Endothelial cell (in vitro differentiated cells): ENCODE results near the gene FBXW11. TPM values are rescaled to one million over a fixed set of nuclear protein-coding genes. Genes with fewer than 3 reads are reported as not detected.

ENCODE experiments used
- DNase-seq: peaks from one replicate; pipeline ENCODE4 v3.0.0; 2021; ENCODE audit warnings: low spot score
- H3K27ac Mint-ChIP-seq: one replicate; pipeline ENCODE4 v1.8.0; 2021; ENCODE audit warnings: mixed read lengths, inconsistent platforms; ENCODE audit not compliant: unreplicated experiment
- H3K27me3 Mint-ChIP-seq: one replicate; pipeline ENCODE4 v1.8.0; 2021; ENCODE audit warnings: mild to moderate bottlenecking, moderate library complexity, mixed read lengths, inconsistent platforms; ENCODE audit not compliant: unreplicated experiment
- H3K36me3 Mint-ChIP-seq: one replicate; pipeline ENCODE4 v1.8.0; 2021; ENCODE audit warnings: mild to moderate bottlenecking, low read depth, mixed read lengths, inconsistent platforms; ENCODE audit not compliant: unreplicated experiment
- H3K4me1 Mint-ChIP-seq: one replicate; pipeline ENCODE4 v1.8.0; 2021; ENCODE audit warnings: mild to moderate bottlenecking, mixed read lengths, inconsistent platforms; ENCODE audit not compliant: unreplicated experiment
- H3K4me3 Mint-ChIP-seq: one replicate; pipeline ENCODE4 v1.8.0; 2021; ENCODE audit warnings: mild to moderate bottlenecking, mixed read lengths, inconsistent platforms; ENCODE audit not compliant: unreplicated experiment
- H3K9me3 Mint-ChIP-seq: one replicate; pipeline ENCODE4 v1.8.0; 2021; ENCODE audit warnings: mixed read lengths, inconsistent platforms; ENCODE audit not compliant: unreplicated experiment
- CTCF ChIP-seq: fragments of 200-600 bp; sonication (generic); IDR thresholded peaks from one replicate; pipeline ENCODE4 v1.5.0; 2021; ENCODE audit warnings: antibody characterized with exemption; ENCODE audit not compliant: unreplicated experiment
- total RNA-seq: library from RNA; stranded (reverse); fragmentation: NEBNext Ultra II Directional; extraction: Animal tissue kit (Norgen Biotek cat#: 25700); gene quantifications from one replicate; pipeline ENCODE4 v1.2.1, GENCODE V29; 2021; ENCODE audit not compliant: unreplicated experiment

Gene FBXW11
- total RNA-seq, 1 donor from 2014 or later = 62.0 TPM

- no peak for DNase-seq
- no peak overlapping the region for H3K27ac Mint-ChIP-seq
- H3K27me3 Mint-ChIP-seq = no peaks in the 10 kb centered on the region
- no peaks in the 10 kb centered on the region for H3K36me3 Mint-ChIP-seq
- TF ChIP-seq CTCF = no peak
- peaks cover 29% of the 10 kb centered on the region for H3K4me1 Mint-ChIP-seq
- H3K9me3 Mint-ChIP-seq = no peaks in the 10 kb centered on the region
- no peak overlapping the region for H3K4me3 Mint-ChIP-seq
Observed at GRCh38 chr5:171953860-171954701, 52.4 kb downstream of the FBXW11 start.

DNA sequence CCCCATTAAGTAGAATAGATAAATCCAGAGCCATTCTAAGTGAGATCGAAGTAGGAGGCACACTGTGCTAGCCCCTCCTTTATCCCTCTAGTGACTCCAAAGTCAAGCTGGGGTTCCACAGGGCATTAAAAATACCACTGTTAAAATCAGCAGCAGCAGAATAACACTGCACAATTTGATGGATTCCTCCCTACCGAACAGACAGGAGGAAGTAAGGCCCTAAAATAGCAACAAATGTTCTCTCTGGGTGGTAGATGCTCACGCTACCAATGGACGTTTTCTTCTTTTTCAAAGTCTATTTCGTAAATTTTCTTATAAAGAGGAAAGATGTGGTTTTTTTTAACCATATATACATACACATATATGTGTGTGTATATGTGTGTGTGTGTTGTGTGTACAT, 54.4 kb downstream of the FBXW11 start:
- peaks cover 13% of the 10 kb centered on the region for H3K4me1 Mint-ChIP-seq
- no peaks in the 10 kb centered on the region for H3K9me3 Mint-ChIP-seq
- TF ChIP-seq CTCF = no peak
- H3K27me3 Mint-ChIP-seq = no peaks in the 10 kb centered on the region
- H3K36me3 Mint-ChIP-seq = no peaks in the 10 kb centered on the region
- H3K27ac Mint-ChIP-seq = no peak overlapping the region
- no peak overlapping the region for H3K4me3 Mint-ChIP-seq
- DNase-seq = no peak

- no peak for DNase-seq
- Mint-ChIP-seq H3K36me3 (no peaks in the 10 kb centered on the region), H3K9me3 (no peaks in the 10 kb centered on the region), H3K27ac (no peak overlapping the region), H3K27me3 (no peaks in the 10 kb centered on the region), H3K4me3 (no peak overlapping the region), H3K4me1 (peaks cover 10% of the 10 kb centered on the region)
- no peak for TF ChIP-seq CTCF
Observed at GRCh38 chr5:171951218-171951617, 55.2 kb downstream of the FBXW11 start.

DNA sequence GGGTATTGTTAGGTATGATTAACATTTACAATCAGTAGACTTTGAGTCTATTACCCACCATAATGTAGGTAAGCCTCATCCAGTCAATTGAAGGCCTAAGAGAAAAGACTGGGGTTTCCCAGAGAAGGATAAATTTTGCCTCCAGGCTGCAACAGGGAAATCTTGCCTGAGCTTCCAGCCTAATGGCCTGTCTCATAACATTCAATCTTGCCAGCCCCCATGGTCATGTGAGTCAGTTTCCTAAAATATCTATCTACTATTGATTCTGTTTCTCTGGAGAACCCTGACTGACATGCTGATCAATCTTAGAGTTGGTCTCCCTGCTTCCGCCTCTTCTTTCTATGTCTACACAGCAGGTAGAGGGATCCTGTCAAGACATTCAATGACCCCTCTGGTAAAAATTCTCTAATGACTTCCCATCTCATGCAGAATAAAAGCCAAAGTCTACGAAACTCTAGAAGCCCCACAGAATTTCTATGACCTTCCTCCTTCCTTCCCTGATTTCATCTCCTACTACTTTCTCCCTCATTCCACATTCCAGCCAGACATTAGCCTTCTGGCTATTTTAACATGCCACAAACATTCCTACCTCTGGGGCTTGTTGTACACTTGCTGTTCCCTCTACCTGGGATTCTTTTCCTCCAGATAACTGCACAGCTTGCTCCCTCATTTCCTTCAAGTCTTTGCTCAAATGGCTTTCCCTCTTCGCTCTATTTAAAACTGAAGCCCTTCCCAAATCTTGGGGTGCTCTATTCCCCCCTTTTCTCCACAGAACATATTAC, 60.2 kb downstream of the FBXW11 start:
- no peaks in the 10 kb centered on the region for H3K36me3 Mint-ChIP-seq
- peak overlapping the region; percentile 12 for H3K27ac Mint-ChIP-seq
- no peaks in the 10 kb centered on the region for H3K27me3 Mint-ChIP-seq
- no peak overlapping the region for H3K4me3 Mint-ChIP-seq
- no peak for TF ChIP-seq CTCF
- H3K9me3 Mint-ChIP-seq = no peaks in the 10 kb centered on the region
- peaks cover 9% of the 10 kb centered on the region for H3K4me1 Mint-ChIP-seq
- DNase-seq = no peak

DNA sequence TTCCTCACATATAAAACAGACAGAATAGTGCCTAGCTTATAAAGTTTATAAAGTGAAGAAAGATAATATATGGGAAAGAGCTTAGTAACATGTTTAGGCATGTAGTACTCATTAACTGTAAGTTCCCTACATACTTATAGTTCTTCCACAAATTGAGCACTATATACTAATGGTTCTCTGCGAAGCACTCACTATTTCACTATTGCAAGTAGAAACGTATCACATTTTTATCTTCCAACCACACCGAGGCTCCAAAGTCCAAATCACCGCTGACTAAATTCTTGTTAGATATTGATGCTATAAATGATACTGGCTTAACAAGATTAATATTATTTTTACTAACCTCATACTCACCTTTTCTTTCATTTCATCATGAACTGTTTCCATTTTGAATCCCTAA, 61.0 kb downstream of the FBXW11 start:
- no peak for DNase-seq
- peaks cover 13% of the 10 kb centered on the region for H3K4me1 Mint-ChIP-seq
- H3K9me3 Mint-ChIP-seq = no peaks in the 10 kb centered on the region
- no peaks in the 10 kb centered on the region for H3K36me3 Mint-ChIP-seq
- no peak for TF ChIP-seq CTCF
- H3K27ac Mint-ChIP-seq = no peak overlapping the region
- H3K27me3 Mint-ChIP-seq = no peaks in the 10 kb centered on the region
- no peak overlapping the region for H3K4me3 Mint-ChIP-seq
